Measurements from ENCODE around the gene EPSTI1.

DNA sequence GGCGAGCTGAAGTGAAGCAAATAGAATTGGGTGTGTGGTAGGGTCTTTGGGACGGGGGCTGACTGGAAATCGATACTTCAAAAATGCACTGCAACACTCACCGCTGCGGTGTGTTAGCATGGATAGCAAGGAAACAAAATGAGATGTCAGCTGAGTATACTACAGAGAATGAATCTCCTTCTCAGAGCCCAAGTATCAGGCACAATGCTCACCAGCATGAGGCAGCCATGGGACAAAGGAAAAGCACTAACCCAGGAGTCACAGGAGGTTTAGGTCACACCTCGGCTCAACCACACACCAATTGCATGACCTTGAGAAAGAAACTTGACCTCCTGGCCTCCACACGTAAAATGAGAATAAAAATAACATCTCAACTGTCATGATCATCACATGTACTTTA lies 136.6 kb downstream of the EPSTI1 start:
- TF ChIP-seq CTCF (IDR thresholded peaks at IDR 0.05) (no peak), ZFX (IDR thresholded peaks at IDR 0.05; ENCODE audit: borderline replicate concordance) (no peak)
